OCI-LY7 (cell line): ENCODE results near the gene PAK1.

Experiments used
- CTCF ChIP-seq: fragments of 200-600 bp; sonication (generic); conservative IDR thresholded peaks from 2 replicates; pipeline ENCODE4 v1.5.1; 2014; ENCODE audit warnings: mild to moderate bottlenecking, antibody characterized with exemption, low read length, moderate library complexity, mixed read lengths
- EZH2phosphoT487 ChIP-seq: fragments of 200-600 bp; sonication (generic); IDR thresholded peaks from 2 replicates; pipeline ENCODE4 v1.6.1; 2018; ENCODE audit warnings: low read depth, borderline replicate concordance, mild to moderate bottlenecking, mixed run types, antibody characterized with exemption, low read length, moderate library complexity, mixed read lengths

- TF ChIP-seq CTCF (no peak), EZH2phosphoT487 (no peak)
Observed at GRCh38 chr11:77455740-77456139, 18.2 kb downstream of the PAK1 start.
